WERI-Rb-1 (cell line): ENCODE measurements around the gene ZFP64.

Experiments
- DNase-seq: peaks from one replicate; pipeline ENCODE4 v3.0.0-alpha.2; 2020
- H3K27ac ChIP-seq: fragments of 250-450 bp; sonication (Bioruptor Pico); 2 replicates; pipeline ENCODE4 v1.5.1; 2020; ENCODE audit warnings: mild to moderate bottlenecking, moderate library complexity
- H3K27me3 ChIP-seq: fragments of 250-450 bp; sonication (Bioruptor Pico); 2 replicates; pipeline ENCODE4 v1.5.1; 2021; ENCODE audit warnings: mild to moderate bottlenecking, low read depth, moderate library complexity; ENCODE audit not compliant: insufficient read depth, severe bottlenecking
- H3K36me3 ChIP-seq: fragments of 250-450 bp; sonication (Bioruptor Pico); 2 replicates; pipeline ENCODE4 v1.5.1; 2020; ENCODE audit warnings: mild to moderate bottlenecking, moderate library complexity
- H3K4me3 ChIP-seq: 2 replicates; pipeline ENCODE4 v1.5.1; 2011; ENCODE audit warnings: low read depth, mild to moderate bottlenecking, control low read depth, low read length
- H3K9me3 ChIP-seq: fragments of 250-450 bp; sonication (Bioruptor Pico); 2 replicates; pipeline ENCODE4 v1.5.1; 2021; ENCODE audit warnings: mild to moderate bottlenecking, moderate library complexity; ENCODE audit not compliant: severe bottlenecking
- CTCF ChIP-seq: IDR thresholded peaks from 2 replicates; pipeline ENCODE4 v1.5.1; 2011; ENCODE audit warnings: low read depth, mild to moderate bottlenecking, control low read depth, inconsistent platforms, low read length

The ZFP64 gene

GRCh38 chr20:52118016-52118623 is 73.5 kb downstream of the ZFP64 start:
- no peak overlapping the region for H3K4me3 ChIP-seq
- no peak for TF ChIP-seq CTCF
- H3K27ac ChIP-seq, result no peak overlapping the region
- H3K36me3 ChIP-seq, result no peaks in the 10 kb centered on the region
- DNase-seq, result no peak
- H3K27me3 ChIP-seq, result no peaks in the 10 kb centered on the region
- H3K9me3 ChIP-seq, result no peaks in the 10 kb centered on the region

GRCh38 chr20:52110456-52110855 is 81.1 kb downstream of the ZFP64 start:
- no peak overlapping the region for H3K4me3 ChIP-seq
- DNase-seq, result no peak

GRCh38 chr20:52105442-52106422 is 85.8 kb downstream of the ZFP64 start:
- Histone ChIP-seq H3K27ac (no peak overlapping the region), H3K4me3 (no peak overlapping the region), H3K36me3 (no peaks in the 10 kb centered on the region), H3K27me3 (no peaks in the 10 kb centered on the region), H3K9me3 (no peaks in the 10 kb centered on the region)
- TF ChIP-seq CTCF, result no peak
- DNase-seq, result no peak

More at GRCh38 chr20:52110456-52110855, 81.1 kb downstream of the ZFP64 start:
- H3K27ac ChIP-seq, result no peak overlapping the region
- H3K9me3 ChIP-seq, result no peaks in the 10 kb centered on the region
- no peaks in the 10 kb centered on the region for H3K27me3 ChIP-seq
- H3K36me3 ChIP-seq, result no peaks in the 10 kb centered on the region
- TF ChIP-seq CTCF, result no peak

DNA sequence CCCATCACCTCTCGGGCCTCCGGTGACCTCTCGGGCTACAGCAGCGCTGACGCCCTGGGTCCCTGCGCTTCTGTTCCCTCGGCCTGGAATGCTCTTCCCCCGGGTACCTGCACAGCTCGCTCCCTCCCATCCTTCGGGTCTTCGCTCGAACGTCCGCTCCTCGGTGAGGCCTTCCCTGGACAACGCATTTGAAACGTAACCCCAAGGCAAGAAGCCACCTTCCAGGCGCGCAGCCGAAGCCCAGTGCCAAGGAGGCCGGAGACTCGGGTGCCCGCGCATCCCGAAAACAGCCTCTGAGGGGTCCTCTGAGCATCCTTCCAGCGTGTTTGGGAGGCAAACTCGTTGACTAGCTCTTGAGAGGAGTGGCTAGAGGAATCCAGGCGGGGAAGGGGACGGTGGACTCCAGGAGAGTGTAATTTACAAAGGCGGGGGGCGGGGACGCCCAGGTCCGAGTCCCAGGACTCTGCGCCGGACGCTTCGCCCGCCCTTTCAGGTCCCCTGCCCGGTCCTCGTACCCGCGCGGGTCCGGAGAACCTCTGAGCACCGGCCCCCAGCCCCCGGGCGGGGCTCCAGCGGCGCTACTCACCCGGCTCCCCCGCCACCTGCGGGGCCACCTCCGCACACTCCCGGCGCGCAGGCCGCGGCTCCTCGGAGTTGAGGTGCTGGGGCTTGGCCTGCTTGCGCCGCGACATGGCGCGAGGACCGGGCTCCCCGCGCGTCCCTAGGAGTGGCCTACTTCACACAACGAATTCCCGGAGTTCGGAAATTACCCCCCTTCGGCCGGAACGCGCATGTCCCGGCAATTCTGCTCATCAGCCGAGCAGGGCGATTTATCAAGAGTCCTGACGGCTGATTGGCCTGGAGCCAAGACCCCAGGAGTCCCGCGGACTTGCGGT is 86.8 kb downstream of the ZFP64 start:
- no peak for DNase-seq
- no peak overlapping the region for H3K4me3 ChIP-seq

More for the DNA sequence above, 86.8 kb downstream of the ZFP64 start:
- TF ChIP-seq CTCF, result no peak
- Histone ChIP-seq H3K36me3 (no peaks in the 10 kb centered on the region), H3K27me3 (no peaks in the 10 kb centered on the region), H3K27ac (no peak overlapping the region), H3K9me3 (no peaks in the 10 kb centered on the region)
